ENCODE data around the gene KCNAB2. TPM values are rescaled to one million over a fixed set of nuclear protein-coding genes. Genes with fewer than 3 reads are reported as not detected.

The KCNAB2 gene
- total RNA-seq, 1 experiment from 2014 or later, result 11.0 TPM

- Mint-ChIP-seq H3K9me3 (ENCODE audit: unreplicated experiment) (no peaks in the 10 kb centered on the region), H3K36me3 (ENCODE audit: insufficient read depth, unreplicated experiment) (no peaks in the 10 kb centered on the region), H3K27me3 (ENCODE audit: insufficient read depth, unreplicated experiment) (no peaks in the 10 kb centered on the region), H3K4me1 (ENCODE audit: low read depth, unreplicated experiment) (no peaks in the 10 kb centered on the region), H3K27ac (ENCODE audit: unreplicated experiment) (no peak overlapping the region), H3K4me3 (ENCODE audit: unreplicated experiment) (no peak overlapping the region)
- DNase-seq, result no peak
- Histone ChIP-seq H3K9me3 (no peaks in the 10 kb centered on the region), H3K4me1 (no peaks in the 10 kb centered on the region), H3K27me3 (replicated peaks; ENCODE audit: control insufficient read depth, insufficient read depth, low read length) (no peaks in the 10 kb centered on the region), H3K4me3 (ENCODE audit: low read depth, low read length) (no peak overlapping the region), H3K36me3 (ENCODE audit: control insufficient read depth, insufficient read depth, low read length) (no peaks in the 10 kb centered on the region)
- intact Hi-C loops (cut with micrococcal nuclease; ENCODE audit: unreplicated experiment), result no loop called here
- ChIA-PET POLR2A (no interaction called here), CTCF (no interaction called here)
- BruUV-seq (replicated peaks), result no TSS peak
- TF ChIP-seq CTCF (IDR thresholded peaks at IDR 0.05; ENCODE audit: insufficient read depth in 1 of 2, low read depth in 1 of 2, low read length in 1 of 2, severe bottlenecking in 1 of 2, unreplicated experiment in 1 of 2), result no peak
Observed at GRCh38 chr1:6099297-6099696, 53.6 kb downstream of the KCNAB2 start.

- Mint-ChIP-seq H3K27me3 (ENCODE audit: insufficient read depth, unreplicated experiment) (no peaks in the 10 kb centered on the region), H3K27ac (ENCODE audit: unreplicated experiment) (no peak overlapping the region), H3K4me3 (ENCODE audit: unreplicated experiment) (no peak overlapping the region), H3K36me3 (ENCODE audit: insufficient read depth, unreplicated experiment) (no peaks in the 10 kb centered on the region), H3K4me1 (ENCODE audit: low read depth, unreplicated experiment) (no peaks in the 10 kb centered on the region), H3K9me3 (ENCODE audit: unreplicated experiment) (no peaks in the 10 kb centered on the region)
- ChIA-PET CTCF (no interaction called here), POLR2A (no interaction called here)
- no TSS peak for BruUV-seq (replicated peaks)
- Histone ChIP-seq H3K4me3 (ENCODE audit: low read depth, low read length) (no peak overlapping the region), H3K27me3 (replicated peaks; ENCODE audit: control insufficient read depth, insufficient read depth, low read length) (no peaks in the 10 kb centered on the region), H3K4me1 (no peaks in the 10 kb centered on the region), H3K9me3 (no peaks in the 10 kb centered on the region), H3K36me3 (ENCODE audit: control insufficient read depth, insufficient read depth, low read length) (no peaks in the 10 kb centered on the region)
- no peak for DNase-seq
- intact Hi-C loops (cut with micrococcal nuclease; ENCODE audit: unreplicated experiment), result loop anchor here (10.0 kb wide), 1 partner anchor 65 kb away; no protein-coding TSS in a partner anchor
- TF ChIP-seq CTCF (IDR thresholded peaks at IDR 0.05; ENCODE audit: insufficient read depth in 1 of 2, low read depth in 1 of 2, low read length in 1 of 2, severe bottlenecking in 1 of 2, unreplicated experiment in 1 of 2), result no peak
Observed at GRCh38 chr1:6099787-6100765, 54.4 kb downstream of the KCNAB2 start.

GRCh38 chr1:6100861-6101783, 55.4 kb downstream of the KCNAB2 start:
- Histone ChIP-seq H3K27me3 (replicated peaks; ENCODE audit: control insufficient read depth, insufficient read depth, low read length) (no peaks in the 10 kb centered on the region), H3K4me3 (ENCODE audit: low read depth, low read length) (no peak overlapping the region), H3K9me3 (no peaks in the 10 kb centered on the region), H3K4me1 (no peaks in the 10 kb centered on the region), H3K36me3 (ENCODE audit: control insufficient read depth, insufficient read depth, low read length) (no peaks in the 10 kb centered on the region)
- intact Hi-C loops (cut with micrococcal nuclease; ENCODE audit: unreplicated experiment), result loop anchor here (10.0 kb wide), 1 partner anchor 64 kb away; no protein-coding TSS in a partner anchor
- Mint-ChIP-seq H3K36me3 (ENCODE audit: insufficient read depth, unreplicated experiment) (no peaks in the 10 kb centered on the region), H3K4me1 (ENCODE audit: low read depth, unreplicated experiment) (no peaks in the 10 kb centered on the region), H3K27ac (ENCODE audit: unreplicated experiment) (no peak overlapping the region), H3K9me3 (ENCODE audit: unreplicated experiment) (no peaks in the 10 kb centered on the region), H3K4me3 (ENCODE audit: unreplicated experiment) (no peak overlapping the region), H3K27me3 (ENCODE audit: insufficient read depth, unreplicated experiment) (no peaks in the 10 kb centered on the region)
- ChIA-PET POLR2A (no interaction called here), CTCF (no interaction called here)
- no peak for TF ChIP-seq CTCF (IDR thresholded peaks at IDR 0.05; ENCODE audit: insufficient read depth in 1 of 2, low read depth in 1 of 2, low read length in 1 of 2, severe bottlenecking in 1 of 2, unreplicated experiment in 1 of 2)
- DNase-seq, result no peak
- no TSS peak for BruUV-seq (replicated peaks)
